GM20000 (cell line): ENCODE results near the gene RSPO3.
A peak's percentile ranks its signal among the peaks of the same experiment; 100 is the strongest.

Experiments used
- DNase-seq: peaks from one replicate; pipeline ENCODE4 v3.0.0; 2012; ENCODE audit warnings: low spot score
- TF ChIP-seq, protein P1 (sequence below): IDR thresholded peaks from 2 replicates; pipeline ENCODE4 v1.5.1; 2012; ENCODE audit warnings: mild to moderate bottlenecking, control low read depth; ENCODE audit errors: extremely low read depth, missing control alignments

The RSPO3 gene, protein sequence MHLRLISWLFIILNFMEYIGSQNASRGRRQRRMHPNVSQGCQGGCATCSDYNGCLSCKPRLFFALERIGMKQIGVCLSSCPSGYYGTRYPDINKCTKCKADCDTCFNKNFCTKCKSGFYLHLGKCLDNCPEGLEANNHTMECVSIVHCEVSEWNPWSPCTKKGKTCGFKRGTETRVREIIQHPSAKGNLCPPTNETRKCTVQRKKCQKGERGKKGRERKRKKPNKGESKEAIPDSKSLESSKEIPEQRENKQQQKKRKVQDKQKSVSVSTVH

DNA sequence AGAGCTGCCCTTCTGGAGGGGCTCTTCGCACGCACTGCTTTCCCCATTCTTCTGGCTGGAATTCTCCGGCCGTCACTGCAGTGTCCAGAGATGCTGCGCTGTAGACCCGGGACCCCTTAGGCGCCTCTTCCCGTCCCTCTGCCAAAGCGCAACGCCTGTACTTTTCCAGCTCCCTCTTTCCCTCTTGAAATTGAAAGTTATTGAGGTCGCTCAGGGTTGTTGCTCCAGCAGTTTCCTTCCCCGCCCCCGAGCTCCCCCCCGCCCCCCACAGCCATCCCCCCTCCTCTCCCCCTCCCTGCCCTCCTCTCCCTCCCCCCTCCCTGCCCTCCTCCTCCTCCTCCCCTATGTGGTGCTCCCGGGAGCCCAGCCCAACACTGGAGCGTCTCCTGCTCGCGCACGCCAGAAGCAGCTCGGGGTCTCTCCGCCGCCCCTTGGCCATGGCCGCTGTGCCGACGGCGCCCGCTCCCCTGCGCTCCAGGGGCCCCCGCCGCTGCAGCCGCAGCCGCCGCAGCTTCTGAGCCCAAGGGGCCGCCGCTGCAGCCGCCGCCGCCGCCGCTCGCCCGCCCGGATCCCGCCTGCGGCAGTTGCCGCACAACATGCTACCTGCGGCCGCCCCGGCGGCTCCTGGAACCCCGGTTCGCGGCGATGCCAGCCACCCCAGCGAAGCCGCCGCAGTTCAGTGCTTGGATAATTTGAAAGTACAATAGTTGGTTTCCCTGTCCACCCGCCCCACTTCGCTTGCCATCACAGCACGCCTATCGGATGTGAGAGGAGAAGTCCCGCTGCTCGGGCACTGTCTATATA lies at the start of gene RSPO3:
TSS of gene RSPO3 (plus strand) at position 374 of the 804 bp plus-strand sequence. CDS start 522 bp downstream, outside the sequence.
- DNase-seq: peak; percentile 51
- TF ChIP-seq, protein P1, sequence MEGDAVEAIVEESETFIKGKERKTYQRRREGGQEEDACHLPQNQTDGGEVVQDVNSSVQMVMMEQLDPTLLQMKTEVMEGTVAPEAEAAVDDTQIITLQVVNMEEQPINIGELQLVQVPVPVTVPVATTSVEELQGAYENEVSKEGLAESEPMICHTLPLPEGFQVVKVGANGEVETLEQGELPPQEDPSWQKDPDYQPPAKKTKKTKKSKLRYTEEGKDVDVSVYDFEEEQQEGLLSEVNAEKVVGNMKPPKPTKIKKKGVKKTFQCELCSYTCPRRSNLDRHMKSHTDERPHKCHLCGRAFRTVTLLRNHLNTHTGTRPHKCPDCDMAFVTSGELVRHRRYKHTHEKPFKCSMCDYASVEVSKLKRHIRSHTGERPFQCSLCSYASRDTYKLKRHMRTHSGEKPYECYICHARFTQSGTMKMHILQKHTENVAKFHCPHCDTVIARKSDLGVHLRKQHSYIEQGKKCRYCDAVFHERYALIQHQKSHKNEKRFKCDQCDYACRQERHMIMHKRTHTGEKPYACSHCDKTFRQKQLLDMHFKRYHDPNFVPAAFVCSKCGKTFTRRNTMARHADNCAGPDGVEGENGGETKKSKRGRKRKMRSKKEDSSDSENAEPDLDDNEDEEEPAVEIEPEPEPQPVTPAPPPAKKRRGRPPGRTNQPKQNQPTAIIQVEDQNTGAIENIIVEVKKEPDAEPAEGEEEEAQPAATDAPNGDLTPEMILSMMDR: no peak

DNA sequence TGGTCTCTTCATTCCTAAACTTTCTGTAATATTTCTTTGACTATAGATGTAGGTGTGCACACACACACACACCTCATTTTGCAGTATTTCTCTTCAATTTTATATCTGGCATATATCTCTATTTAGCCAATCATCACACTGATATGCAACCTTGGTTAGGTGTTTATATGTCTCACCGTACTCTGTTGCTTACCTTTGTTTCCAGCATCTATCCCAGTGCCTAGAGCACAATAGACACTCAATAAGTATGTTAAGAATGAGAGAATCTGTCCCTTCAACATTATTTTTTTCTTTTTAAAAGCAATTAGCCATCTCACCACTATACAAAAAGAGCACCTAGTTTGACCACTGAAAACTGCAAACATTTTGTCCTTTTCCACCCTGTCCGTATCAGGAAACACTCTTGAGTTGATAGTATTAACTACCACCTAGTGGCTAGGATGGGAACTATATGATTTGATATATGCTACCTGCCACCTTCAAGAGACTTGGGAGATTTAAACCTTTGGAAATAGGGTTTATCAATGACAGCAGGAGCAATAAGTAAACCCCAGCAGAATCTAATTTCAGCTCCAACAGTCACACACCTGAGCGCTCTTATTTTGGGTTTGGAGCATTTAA lies 48.7 kb upstream of the RSPO3 start:
- no peak for DNase-seq
- TF ChIP-seq, protein P1: no peak

- TF ChIP-seq, protein P1: no peak
- no peak for DNase-seq
Measured at GRCh38 chr6:127073222-127073621, 45.2 kb upstream of the RSPO3 start.

DNA sequence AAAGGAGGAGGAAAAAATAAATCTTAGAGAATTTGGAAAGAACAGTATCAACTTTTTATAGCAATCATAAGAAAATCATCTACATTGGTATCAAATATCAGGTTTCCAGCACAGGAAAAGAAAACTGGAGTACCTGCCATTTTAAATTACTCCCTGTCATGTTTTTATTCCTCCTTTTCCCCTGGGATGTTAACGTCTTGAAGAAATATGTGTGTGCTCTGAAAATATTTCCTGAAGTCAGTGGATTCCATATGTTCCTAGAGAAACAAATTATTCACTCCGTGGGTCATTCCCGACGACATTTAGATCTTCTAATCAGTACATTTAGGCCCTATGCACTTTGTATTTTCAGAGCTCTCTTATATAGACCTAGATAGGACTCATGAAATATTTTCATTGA lies 42.0 kb upstream of the RSPO3 start:
- TF ChIP-seq, protein P1: no peak
- no peak for DNase-seq

DNA sequence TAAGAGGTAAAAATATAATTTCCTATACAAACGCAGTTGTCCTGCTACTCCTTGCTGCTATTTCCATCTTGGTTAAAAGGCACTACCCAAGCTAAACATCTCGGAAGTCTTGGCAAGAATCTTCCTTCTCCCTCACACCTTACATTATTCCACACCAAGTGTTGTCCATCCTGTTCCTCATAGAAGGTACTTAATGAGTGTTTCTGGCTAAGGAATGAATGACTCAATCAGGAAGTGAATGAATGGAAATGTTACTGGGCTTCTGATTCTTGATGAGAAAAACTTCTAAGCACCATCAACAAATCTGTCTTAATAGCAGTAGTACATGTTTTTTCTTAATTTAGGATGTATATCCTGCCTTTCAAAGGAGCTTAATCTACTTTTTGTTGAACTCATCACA lies 40.6 kb upstream of the RSPO3 start:
- TF ChIP-seq, protein P1: no peak

DNA sequence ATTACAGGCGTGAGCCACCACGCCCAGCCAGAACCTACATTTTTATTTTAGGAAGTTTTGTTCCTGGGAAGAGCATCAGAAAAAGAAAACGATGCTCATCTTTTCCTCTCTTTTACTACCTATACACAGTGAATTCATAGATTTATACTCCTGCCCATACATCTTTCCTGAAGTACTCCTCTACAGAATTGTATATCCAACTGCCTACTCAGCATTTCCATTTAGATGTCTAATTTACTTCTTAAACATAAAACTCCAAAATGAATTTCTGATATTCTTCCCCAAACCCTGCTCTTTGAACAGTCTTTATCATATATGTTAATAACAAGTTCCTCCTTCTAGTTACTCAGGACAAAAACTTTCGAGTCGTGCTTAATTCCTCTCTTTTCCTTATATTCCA lies 39.8 kb upstream of the RSPO3 start:
- no peak for DNase-seq
- TF ChIP-seq, protein P1: no peak

More for the DNA sequence above, 40.6 kb upstream of the RSPO3 start:
- no peak for DNase-seq

GRCh38 chr6:127079681-127080080 lies 38.8 kb upstream of the RSPO3 start:
- DNase-seq: no peak
- TF ChIP-seq, protein P1: no peak
